ENCODE data around the gene B3GALT2.

Gene B3GALT2

DNA sequence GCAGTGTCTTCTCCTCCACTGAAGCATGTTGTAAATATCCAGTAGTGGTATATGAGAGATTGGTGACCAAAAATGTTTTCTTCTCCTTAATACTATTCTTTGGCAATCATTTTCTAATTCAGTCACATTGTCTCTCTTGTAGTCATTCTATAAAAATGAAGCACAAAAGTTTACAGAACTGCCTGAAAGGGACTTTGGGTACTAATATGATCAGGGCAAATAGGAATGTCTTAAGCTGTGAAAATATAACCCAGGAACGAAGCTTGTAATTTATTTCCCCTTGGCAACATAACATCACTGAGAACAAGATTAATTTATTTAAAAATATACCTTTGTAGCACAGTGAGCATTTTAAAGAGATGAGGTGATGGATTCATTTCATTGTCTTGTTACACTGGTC lies 4.9 kb downstream of the B3GALT2 start:
- Histone ChIP-seq H3K9me3 (ENCODE audit: insufficient read depth, low read length) (no peaks in the 10 kb centered on the region), H4K20me1 (ENCODE audit: insufficient read depth, low read length) (peaks cover 21% of the 10 kb centered on the region; the same call in 1 of the 2 replicates), H2AFZ (ENCODE audit: low read depth, low read length) (no peak overlapping the region), H3K36me3 (replicated peaks; ENCODE audit: low read depth, low read length) (no peaks in the 10 kb centered on the region), H3K4me1 (ENCODE audit: low read length) (peaks cover 7% of the 10 kb centered on the region), H3K79me2 (ENCODE audit: low read length) (peaks cover 10% of the 10 kb centered on the region), H3K4me3 (ENCODE audit: low read length) (no peak overlapping the region), H3K9ac (ENCODE audit: low read length) (no peak overlapping the region), H3K27ac (ENCODE audit: low read length) (no peak overlapping the region), H3K4me2 (ENCODE audit: low read length) (no peak overlapping the region), H3K27me3 (ENCODE audit: low read depth, low read length) (no peaks in the 10 kb centered on the region)
- TF ChIP-seq, protein P1, sequence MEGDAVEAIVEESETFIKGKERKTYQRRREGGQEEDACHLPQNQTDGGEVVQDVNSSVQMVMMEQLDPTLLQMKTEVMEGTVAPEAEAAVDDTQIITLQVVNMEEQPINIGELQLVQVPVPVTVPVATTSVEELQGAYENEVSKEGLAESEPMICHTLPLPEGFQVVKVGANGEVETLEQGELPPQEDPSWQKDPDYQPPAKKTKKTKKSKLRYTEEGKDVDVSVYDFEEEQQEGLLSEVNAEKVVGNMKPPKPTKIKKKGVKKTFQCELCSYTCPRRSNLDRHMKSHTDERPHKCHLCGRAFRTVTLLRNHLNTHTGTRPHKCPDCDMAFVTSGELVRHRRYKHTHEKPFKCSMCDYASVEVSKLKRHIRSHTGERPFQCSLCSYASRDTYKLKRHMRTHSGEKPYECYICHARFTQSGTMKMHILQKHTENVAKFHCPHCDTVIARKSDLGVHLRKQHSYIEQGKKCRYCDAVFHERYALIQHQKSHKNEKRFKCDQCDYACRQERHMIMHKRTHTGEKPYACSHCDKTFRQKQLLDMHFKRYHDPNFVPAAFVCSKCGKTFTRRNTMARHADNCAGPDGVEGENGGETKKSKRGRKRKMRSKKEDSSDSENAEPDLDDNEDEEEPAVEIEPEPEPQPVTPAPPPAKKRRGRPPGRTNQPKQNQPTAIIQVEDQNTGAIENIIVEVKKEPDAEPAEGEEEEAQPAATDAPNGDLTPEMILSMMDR (IDR thresholded peaks at IDR 0.05; ENCODE audit: low read depth, low read length) = no peak
- TF ChIP-seq EZH2phosphoT487 (IDR thresholded peaks at IDR 0.05; ENCODE audit: low read depth) = no peak

DNA sequence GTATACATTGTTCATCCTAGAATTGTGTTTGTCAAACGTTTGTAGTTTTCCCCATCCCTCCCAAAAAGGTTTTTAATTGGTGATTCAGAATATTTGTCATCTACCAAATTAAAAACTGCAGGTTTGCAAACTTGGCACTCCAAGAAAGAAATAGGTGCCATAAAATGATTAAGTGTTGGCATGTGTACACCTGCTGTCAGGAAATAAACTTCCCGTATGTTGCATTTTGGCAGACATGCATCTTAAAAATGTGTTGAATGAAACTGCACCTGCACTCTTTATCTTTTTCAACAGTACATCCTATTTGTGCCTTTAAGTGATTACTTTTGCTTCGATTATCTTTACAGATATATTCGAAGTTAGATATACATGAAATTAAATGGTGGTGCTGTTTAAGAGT lies 7.3 kb downstream of the B3GALT2 start:
- Histone ChIP-seq H3K79me2 (ENCODE audit: low read length) (no peaks in the 10 kb centered on the region; the same call in 1 of the 2 replicates), H4K20me1 (ENCODE audit: insufficient read depth, low read length) (peaks cover 13% of the 10 kb centered on the region; the same call in 1 of the 2 replicates), H3K9ac (ENCODE audit: low read length) (no peak overlapping the region), H3K27ac (ENCODE audit: low read length) (no peak overlapping the region), H2AFZ (ENCODE audit: low read depth, low read length) (no peak overlapping the region), H3K9me3 (ENCODE audit: insufficient read depth, low read length) (no peaks in the 10 kb centered on the region), H3K36me3 (replicated peaks; ENCODE audit: low read depth, low read length) (no peaks in the 10 kb centered on the region), H3K4me1 (ENCODE audit: low read length) (no peaks in the 10 kb centered on the region), H3K4me2 (ENCODE audit: low read length) (no peak overlapping the region), H3K4me3 (ENCODE audit: low read length) (no peak overlapping the region), H3K27me3 (ENCODE audit: low read depth, low read length) (no peaks in the 10 kb centered on the region)
- TF ChIP-seq, protein P1 (IDR thresholded peaks at IDR 0.05; ENCODE audit: low read depth, low read length) = no peak
- no peak for TF ChIP-seq EZH2phosphoT487 (IDR thresholded peaks at IDR 0.05; ENCODE audit: low read depth)

DNA sequence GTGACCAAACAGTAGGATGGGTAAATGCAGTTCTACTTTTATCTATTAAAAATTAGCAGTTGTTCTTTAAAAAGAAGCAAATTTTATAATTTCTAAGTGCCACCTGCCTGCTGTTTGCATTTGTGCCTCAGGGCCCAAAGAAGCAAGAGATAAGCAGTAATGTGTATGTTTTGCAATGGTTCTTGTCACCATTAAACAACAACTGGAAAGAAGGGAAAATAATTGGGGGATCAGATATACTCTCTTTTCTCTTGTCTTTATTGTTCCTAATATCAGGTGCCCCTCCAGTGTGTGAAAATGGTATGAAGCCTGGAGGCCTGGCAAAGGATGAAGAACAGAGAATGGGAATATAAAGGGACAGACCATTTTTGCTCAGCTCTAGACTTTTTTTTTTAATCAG lies 9.6 kb downstream of the B3GALT2 start:
- Histone ChIP-seq H3K79me2 (ENCODE audit: low read length) (no peaks in the 10 kb centered on the region), H3K36me3 (replicated peaks; ENCODE audit: low read depth, low read length) (no peaks in the 10 kb centered on the region), H3K27me3 (ENCODE audit: low read depth, low read length) (no peaks in the 10 kb centered on the region), H3K9me3 (ENCODE audit: insufficient read depth, low read length) (no peaks in the 10 kb centered on the region), H2AFZ (ENCODE audit: low read depth, low read length) (no peak overlapping the region), H3K4me3 (ENCODE audit: low read length) (no peak overlapping the region), H4K20me1 (ENCODE audit: insufficient read depth, low read length) (peaks cover under 1% of the 10 kb centered on the region; the same call in 1 of the 2 replicates), H3K4me2 (ENCODE audit: low read length) (no peak overlapping the region), H3K9ac (ENCODE audit: low read length) (no peak overlapping the region), H3K4me1 (ENCODE audit: low read length) (no peaks in the 10 kb centered on the region), H3K27ac (ENCODE audit: low read length) (no peak overlapping the region)
- TF ChIP-seq EZH2phosphoT487 (IDR thresholded peaks at IDR 0.05; ENCODE audit: low read depth) = no peak
- TF ChIP-seq, protein P1 (IDR thresholded peaks at IDR 0.05; ENCODE audit: low read depth, low read length) = no peak

DNA sequence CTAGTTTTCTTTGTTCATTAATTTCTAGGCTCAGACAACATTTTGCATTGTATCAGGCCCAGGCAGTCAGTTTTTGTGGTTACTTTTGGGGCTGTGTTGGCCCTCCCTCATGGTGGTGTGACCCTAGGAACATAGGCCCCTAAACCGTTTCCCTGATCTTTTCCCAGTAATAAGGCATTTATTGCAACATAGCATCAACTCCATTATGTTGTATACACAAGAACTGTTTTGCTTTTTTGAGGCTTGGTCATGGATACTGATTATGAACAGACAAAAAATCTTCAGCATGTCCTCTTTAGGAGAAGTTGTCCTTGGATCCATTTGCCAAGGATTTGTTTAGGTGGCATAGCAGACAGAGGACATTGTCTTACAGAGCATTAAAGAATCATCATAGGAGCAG lies 10.3 kb downstream of the B3GALT2 start:
- H3K36me3 ChIP-seq (replicated peaks; ENCODE audit: low read depth, low read length) = peaks cover under 1% of the 10 kb centered on the region
- H3K4me3 ChIP-seq (ENCODE audit: low read length) = no peak overlapping the region
- no peak overlapping the region for H3K4me2 ChIP-seq (ENCODE audit: low read length)
- TF ChIP-seq, protein P1 (IDR thresholded peaks at IDR 0.05; ENCODE audit: low read depth, low read length) = no peak
- TF ChIP-seq EZH2phosphoT487 (IDR thresholded peaks at IDR 0.05; ENCODE audit: low read depth) = no peak
- no peak overlapping the region for H3K9ac ChIP-seq (ENCODE audit: low read length)
- H2AFZ ChIP-seq (ENCODE audit: low read depth, low read length) = no peak overlapping the region
- no peaks in the 10 kb centered on the region; the same call in 1 of the 2 replicates for H4K20me1 ChIP-seq (ENCODE audit: insufficient read depth, low read length)
- no peaks in the 10 kb centered on the region for H3K79me2 ChIP-seq (ENCODE audit: low read length)
- H3K4me1 ChIP-seq (ENCODE audit: low read length) = no peaks in the 10 kb centered on the region
- no peaks in the 10 kb centered on the region for H3K9me3 ChIP-seq (ENCODE audit: insufficient read depth, low read length)
- H3K27ac ChIP-seq (ENCODE audit: low read length) = no peak overlapping the region
- H3K27me3 ChIP-seq (ENCODE audit: low read depth, low read length) = no peaks in the 10 kb centered on the region
